HEK293 (cell line): Measurements from ENCODE around the gene SPTBN2.

Experiments
- CTCF ChIA-PET: fragments of 350-600 bp; formaldehyde crosslinking; extraction: SDS; loops from one replicate; lab custom pipeline; 2021; ENCODE audit warnings: antibody characterized with exemption; lab: Yijun Ruan, JAX
- POLR2A ChIA-PET: fragments of 300-600 bp; formaldehyde crosslinking; extraction: SDS; loops from one replicate; lab custom pipeline; 2020; ENCODE audit warnings: antibody characterized with exemption, inconsistent platforms; lab: Yijun Ruan, JAX
- H3K27ac ChIP-seq: fragments of 200-500 bp; sonication (Bioruptor generic); 2 replicates; pipeline ENCODE4 v1.5.1; 2014; ENCODE audit warnings: low read depth, low read length, control low read depth, inconsistent platforms; ENCODE audit errors: extremely low read depth
- H3K36me3 ChIP-seq, 2 experiments: fragments of 200-500 bp in 1 of 2; sonication (Bioruptor generic) in 1 of 2; 1 replicate in 1 of 2; 2 replicates in 1 of 2; pipeline ENCODE4 v1.5.1; 2014 to 2017; ENCODE audit warnings: inconsistent platforms in 2 of 2, low read length in 2 of 2; ENCODE audit not compliant: control insufficient read depth in 2 of 2, insufficient read depth in 1 of 2
- H3K4me1 ChIP-seq: fragments of 200-500 bp; sonication (Bioruptor generic); 2 replicates; pipeline ENCODE4 v1.5.1; 2014; ENCODE audit warnings: mild to moderate bottlenecking, low read length, inconsistent platforms; ENCODE audit not compliant: control insufficient read depth, insufficient read depth
- H3K4me3 ChIP-seq: 2 replicates; pipeline ENCODE4 v1.5.1; 2011; ENCODE audit warnings: low read depth, mild to moderate bottlenecking, control low read depth, low read length, moderate library complexity
- H3K9me3 ChIP-seq: fragments of 200-500 bp; sonication (Bioruptor generic); 2 replicates; pipeline ENCODE4 v1.5.1; 2014; ENCODE audit warnings: low read depth, low read length, inconsistent platforms; ENCODE audit not compliant: control insufficient read depth, insufficient read depth
- AEBP2 ChIP-seq: fragments of 450-650 bp; formaldehyde crosslinking; IDR thresholded peaks from 2 replicates; pipeline ENCODE4 v1.5.1; 2016; ENCODE audit warnings: missing biosample characterization, missing genetic modification characterization, borderline replicate concordance
- ATF2 ChIP-seq: fragments of 450-650 bp; formaldehyde crosslinking; IDR thresholded peaks from 2 replicates; pipeline ENCODE4 v1.5.1; 2016; ENCODE audit warnings: missing biosample characterization, missing genetic modification characterization, low read depth
- GLI2 ChIP-seq: fragments of 450-650 bp; formaldehyde crosslinking; IDR thresholded peaks from 2 replicates; pipeline ENCODE4; 2017; ENCODE audit warnings: missing biosample characterization, missing genetic modification characterization, low read depth, borderline replicate concordance
- HOXC10 ChIP-seq: sonication (generic); formaldehyde crosslinking; IDR thresholded peaks from 2 replicates; pipeline ENCODE4 v1.8.1; 2023; ENCODE audit warnings: mild to moderate bottlenecking, missing genetic modification reagents
- IKZF3 ChIP-seq: fragments of 450-650 bp; IDR thresholded peaks from 2 replicates; pipeline ENCODE4 v1.5.0; 2018; ENCODE audit warnings: missing biosample characterization, mild to moderate bottlenecking, missing genetic modification characterization, moderate library complexity
- KLF10 ChIP-seq: fragments of 450-650 bp; IDR thresholded peaks from 2 replicates; pipeline ENCODE4 v1.5.1; 2018; ENCODE audit warnings: missing biosample characterization, mild to moderate bottlenecking, missing genetic modification characterization
- MZF1 ChIP-seq: fragments of 450-650 bp; formaldehyde crosslinking; IDR thresholded peaks from 2 replicates; pipeline ENCODE4 v1.5.1; 2017; ENCODE audit warnings: missing biosample characterization, missing genetic modification characterization, borderline replicate concordance
- OVOL3 ChIP-seq: fragments of 450-650 bp; formaldehyde crosslinking; IDR thresholded peaks from 2 replicates; pipeline ENCODE4 v1.5.1; 2016; ENCODE audit warnings: missing biosample characterization, missing genetic modification characterization
- SETDB1 ChIP-seq: IDR thresholded peaks from one replicate; pipeline ENCODE4 v1.6.1; 2017; ENCODE audit warnings: mild to moderate bottlenecking, low read length, moderate library complexity, mixed read lengths; ENCODE audit not compliant: insufficient read length
- TCF7L2 ChIP-seq: IDR thresholded peaks from 2 replicates; pipeline ENCODE4 v1.6.1; 2011; ENCODE audit warnings: low read depth, mild to moderate bottlenecking, inconsistent platforms, low read length, moderate library complexity, borderline replicate concordance
- ZEB2 ChIP-seq: fragments of 450-650 bp; formaldehyde crosslinking; IDR thresholded peaks from 2 replicates; pipeline ENCODE4 v1.5.1; 2016; ENCODE audit warnings: missing biosample characterization, missing genetic modification characterization
- ZFP69B ChIP-seq: fragments of 450-650 bp; formaldehyde crosslinking; IDR thresholded peaks from 2 replicates; pipeline ENCODE4 v1.5.1; 2016; ENCODE audit warnings: missing biosample characterization, missing genetic modification characterization
- ZIC2 ChIP-seq: fragments of 450-650 bp; formaldehyde crosslinking; IDR thresholded peaks from 2 replicates; pipeline ENCODE4 v1.5.1; 2016; ENCODE audit warnings: missing biosample characterization, missing genetic modification characterization
- ZNF10 ChIP-seq: fragments of 450-650 bp; formaldehyde crosslinking; IDR thresholded peaks from 2 replicates; pipeline ENCODE4 v1.5.1; 2017; ENCODE audit warnings: missing biosample characterization, missing genetic modification characterization
- ZNF16 ChIP-seq: fragments of 450-650 bp; formaldehyde crosslinking; IDR thresholded peaks from 2 replicates; pipeline ENCODE4 v1.5.1; 2016; ENCODE audit warnings: low read depth, missing biosample characterization, missing genetic modification characterization
- ZNF350 ChIP-seq: fragments of 450-650 bp; formaldehyde crosslinking; IDR thresholded peaks from 2 replicates; pipeline ENCODE4 v1.5.0; 2017; ENCODE audit warnings: missing biosample characterization, mild to moderate bottlenecking, missing genetic modification characterization
- ZNF398 ChIP-seq: fragments of 450-650 bp; formaldehyde crosslinking; IDR thresholded peaks from 2 replicates; pipeline ENCODE4 v1.5.1; 2017; ENCODE audit warnings: missing biosample characterization, missing genetic modification characterization
- ZNF513 ChIP-seq: fragments of 450-650 bp; IDR thresholded peaks from 2 replicates; pipeline ENCODE4 v1.5.1; 2018; ENCODE audit warnings: missing biosample characterization, missing genetic modification characterization
- ZNF530 ChIP-seq: fragments of 450-650 bp; formaldehyde crosslinking; IDR thresholded peaks from 2 replicates; pipeline ENCODE4 v1.5.1; 2016; ENCODE audit warnings: low read depth, missing biosample characterization, missing genetic modification characterization
- ZNF571 ChIP-seq: fragments of 450-650 bp; formaldehyde crosslinking; IDR thresholded peaks from 2 replicates; pipeline ENCODE4 v1.5.0; 2017; ENCODE audit warnings: missing biosample characterization, missing genetic modification characterization
- ZNF639 ChIP-seq: fragments of 450-650 bp; formaldehyde crosslinking; IDR thresholded peaks from 2 replicates; pipeline ENCODE4 v1.5.1; 2016; ENCODE audit warnings: missing biosample characterization, missing genetic modification characterization
- ZNF660 ChIP-seq: fragments of 450-650 bp; IDR thresholded peaks from 2 replicates; pipeline ENCODE4 v1.5.1; 2018; ENCODE audit warnings: missing biosample characterization, mild to moderate bottlenecking, missing genetic modification characterization

Gene SPTBN2

GRCh38 chr11:66744485-66745355 is 15.7 kb upstream of the SPTBN2 start (continued):
- TF ChIP-seq ZNF10 (tag by site-specific recombination) = peak; percentile 42; the same call in 1 of the 2 replicates
- TF ChIP-seq ZNF660 (tag by site-specific recombination) = peak; percentile 53; the same call in 1 of the 2 replicates
- no peak for TF ChIP-seq SETDB1
- TF ChIP-seq ZNF16 (tag by site-specific recombination) = peak; percentile 27; the same call in 1 of the 2 replicates
- TF ChIP-seq KLF10 (tag by site-specific recombination) = peak; percentile 55; the same call in 1 of the 2 replicates
- TF ChIP-seq ZFP69B (tag by site-specific recombination) = peak; percentile 91
- TF ChIP-seq ZEB2 (tag by site-specific recombination) = peak; percentile 58; the same call in 1 of the 2 replicates
- no peak for TF ChIP-seq OVOL3
- peak; percentile 83 for TF ChIP-seq ZNF398

GRCh38 chr11:66743271-66743968 is 14.4 kb upstream of the SPTBN2 start:
- Histone ChIP-seq H3K27ac (no peak overlapping the region), H3K4me3 (no peak overlapping the region), H3K36me3 (no peaks in the 10 kb centered on the region), H3K4me1 (no peaks in the 10 kb centered on the region; the same call in 1 of the 2 replicates), H3K9me3 (no peaks in the 10 kb centered on the region)
- CTCF ChIA-PET = interaction anchor here (0.6 kb wide), 1 partner anchor 14 kb away, joined by 4 read pairs; the partner anchor contains the start of gene SPTBN2
- POLR2A ChIA-PET = interaction anchor here (0.5 to 1.2 kb wide), 3 partner anchors 18 to 637 kb away, joined by 3 to 7 read pairs (median 3); no protein-coding TSS in a partner anchor
- TF ChIP-seq TCF7L2 (no peak), IKZF3 (0 out of 2 replicates have a peak, but pooled peaks have one; percentile 34), ZNF350 (tag by site-specific recombination) (no peak), ZIC2 (tag by site-specific recombination) (peak; percentile 41), ATF2 (tag by site-specific recombination) (no peak), ZNF639 (tag by site-specific recombination) (no peak), ZNF571 (tag by site-specific recombination) (no peak)

GRCh38 chr11:66741153-66741552 is 12.1 kb upstream of the SPTBN2 start:
- CTCF ChIA-PET = no interaction called here
- H3K27ac ChIP-seq = no peak overlapping the region
- no peak for TF ChIP-seq AEBP2
- TF ChIP-seq ZNF530 (tag by site-specific recombination) = no peak
- TF ChIP-seq HOXC10 (CRISPR knock-in tag) = no peak
- TF ChIP-seq MZF1 (tag by site-specific recombination) = peak; percentile 82; the same call in 1 of the 2 replicates
- TF ChIP-seq ZNF513 (tag by site-specific recombination) = no peak
- TF ChIP-seq GLI2 (tag by site-specific recombination) = no peak
- TF ChIP-seq, all 188 proteins: peak for 1
- H3K4me3 ChIP-seq = no peak overlapping the region
- no peaks in the 10 kb centered on the region; the same call in 1 of the 2 replicates for H3K4me1 ChIP-seq
- no peaks in the 10 kb centered on the region for H3K36me3 ChIP-seq
- H3K9me3 ChIP-seq = no peaks in the 10 kb centered on the region
- POLR2A ChIA-PET = no interaction called here
